ENCODE measurements around the gene RAMP3.

RAMP3 gene

GRCh38 chr7:45131891-45132290 lies 25.7 kb upstream of the RAMP3 start:
- TF ChIP-seq FOXP2 (optimal IDR thresholded peaks at IDR 0.05; ENCODE audit: borderline replicate concordance, extremely low read depth, extremely low read length, insufficient read depth) (no peak), SIN3A (IDR thresholded peaks at IDR 0.05; ENCODE audit: borderline replicate concordance, insufficient read depth, low read length) (no peak), TAF1 (IDR thresholded peaks at IDR 0.05; ENCODE audit: borderline replicate concordance, insufficient read depth, low read length) (no peak), POLR2AphosphoS5 (IDR thresholded peaks at IDR 0.05; ENCODE audit: low read depth, low read length) (no peak)

GRCh38 chr7:45132708-45133320 lies 24.8 kb upstream of the RAMP3 start:
- no peak for TF ChIP-seq REST (IDR thresholded peaks at IDR 0.05; ENCODE audit: insufficient read depth in 1 of 2, low read depth in 2 of 2, low read length in 2 of 2)
- TF ChIP-seq SIN3A (IDR thresholded peaks at IDR 0.05; ENCODE audit: borderline replicate concordance, insufficient read depth, low read length): no peak
- no peak for TF ChIP-seq TAF1 (IDR thresholded peaks at IDR 0.05; ENCODE audit: borderline replicate concordance, insufficient read depth, low read length)
- TF ChIP-seq POLR2AphosphoS5 (IDR thresholded peaks at IDR 0.05; ENCODE audit: low read depth, low read length): no peak
- no peak for TF ChIP-seq FOXP2 (optimal IDR thresholded peaks at IDR 0.05; ENCODE audit: borderline replicate concordance, extremely low read depth, extremely low read length, insufficient read depth)

- TF ChIP-seq POLR2AphosphoS5 (IDR thresholded peaks at IDR 0.05; ENCODE audit: low read depth, low read length) (no peak), FOXP2 (optimal IDR thresholded peaks at IDR 0.05; ENCODE audit: borderline replicate concordance, extremely low read depth, extremely low read length, insufficient read depth) (no peak), SIN3A (IDR thresholded peaks at IDR 0.05; ENCODE audit: borderline replicate concordance, insufficient read depth, low read length) (no peak)
Observed at GRCh38 chr7:45133352-45133751, 24.2 kb upstream of the RAMP3 start.

GRCh38 chr7:45133877-45134276 lies 23.7 kb upstream of the RAMP3 start:
- no peak for TF ChIP-seq SIN3A (IDR thresholded peaks at IDR 0.05; ENCODE audit: borderline replicate concordance, insufficient read depth, low read length)

- no peak for TF ChIP-seq SIN3A (IDR thresholded peaks at IDR 0.05; ENCODE audit: borderline replicate concordance, insufficient read depth, low read length)
- TF ChIP-seq TAF1 (IDR thresholded peaks at IDR 0.05; ENCODE audit: borderline replicate concordance, insufficient read depth, low read length): no peak
- no peak for TF ChIP-seq POLR2AphosphoS5 (IDR thresholded peaks at IDR 0.05; ENCODE audit: low read depth, low read length)
- no peak for TF ChIP-seq FOXP2 (optimal IDR thresholded peaks at IDR 0.05; ENCODE audit: borderline replicate concordance, extremely low read depth, extremely low read length, insufficient read depth)
- TF ChIP-seq REST (IDR thresholded peaks at IDR 0.05; ENCODE audit: insufficient read depth in 1 of 2, low read depth in 2 of 2, low read length in 2 of 2): no peak
Observed at GRCh38 chr7:45136106-45137060, 21.2 kb upstream of the RAMP3 start.

GRCh38 chr7:45138433-45139267 lies 18.9 kb upstream of the RAMP3 start:
- no peak for TF ChIP-seq TAF1 (IDR thresholded peaks at IDR 0.05; ENCODE audit: borderline replicate concordance, insufficient read depth, low read length)
- TF ChIP-seq SIN3A (IDR thresholded peaks at IDR 0.05; ENCODE audit: borderline replicate concordance, insufficient read depth, low read length): no peak
- no peak for TF ChIP-seq FOXP2 (optimal IDR thresholded peaks at IDR 0.05; ENCODE audit: borderline replicate concordance, extremely low read depth, extremely low read length, insufficient read depth)
- no peak for TF ChIP-seq POLR2AphosphoS5 (IDR thresholded peaks at IDR 0.05; ENCODE audit: low read depth, low read length)
- TF ChIP-seq REST (IDR thresholded peaks at IDR 0.05; ENCODE audit: insufficient read depth in 1 of 2, low read depth in 2 of 2, low read length in 2 of 2): no peak

Measured in PFSK-1 (cell line).